ENCODE measurements around the gene TRAPPC12.

- no peak for TF ChIP-seq CTCF (IDR thresholded peaks at IDR 0.05)
- TF ChIP-seq POLR2A (IDR thresholded peaks at IDR 0.05): no peak
Observed at GRCh38 chr2:3445891-3446290, 66.4 kb downstream of the TRAPPC12 start.

Data from tibial nerve (tissue), 3 donors.